ENCODE data around the gene AP3S2.

AP3S2 gene

GRCh38 chr15:89809787-89810148, 84.0 kb downstream of the AP3S2 start:
- H3K36me3 ChIP-seq (ENCODE audit: control insufficient read depth, insufficient read depth, low read length), result no peaks in the 10 kb centered on the region
- no peak for DNase-seq (ENCODE audit: extremely low read depth, insufficient read length)
- no peaks in the 10 kb centered on the region; the same call in 1 of the 2 replicates for H3K27me3 ChIP-seq (replicated peaks; ENCODE audit: control insufficient read depth, insufficient read depth, low read length)
- no peak overlapping the region for H3K4me3 ChIP-seq (replicated peaks; ENCODE audit: low read depth, low read length)
- TF ChIP-seq, protein P1, sequence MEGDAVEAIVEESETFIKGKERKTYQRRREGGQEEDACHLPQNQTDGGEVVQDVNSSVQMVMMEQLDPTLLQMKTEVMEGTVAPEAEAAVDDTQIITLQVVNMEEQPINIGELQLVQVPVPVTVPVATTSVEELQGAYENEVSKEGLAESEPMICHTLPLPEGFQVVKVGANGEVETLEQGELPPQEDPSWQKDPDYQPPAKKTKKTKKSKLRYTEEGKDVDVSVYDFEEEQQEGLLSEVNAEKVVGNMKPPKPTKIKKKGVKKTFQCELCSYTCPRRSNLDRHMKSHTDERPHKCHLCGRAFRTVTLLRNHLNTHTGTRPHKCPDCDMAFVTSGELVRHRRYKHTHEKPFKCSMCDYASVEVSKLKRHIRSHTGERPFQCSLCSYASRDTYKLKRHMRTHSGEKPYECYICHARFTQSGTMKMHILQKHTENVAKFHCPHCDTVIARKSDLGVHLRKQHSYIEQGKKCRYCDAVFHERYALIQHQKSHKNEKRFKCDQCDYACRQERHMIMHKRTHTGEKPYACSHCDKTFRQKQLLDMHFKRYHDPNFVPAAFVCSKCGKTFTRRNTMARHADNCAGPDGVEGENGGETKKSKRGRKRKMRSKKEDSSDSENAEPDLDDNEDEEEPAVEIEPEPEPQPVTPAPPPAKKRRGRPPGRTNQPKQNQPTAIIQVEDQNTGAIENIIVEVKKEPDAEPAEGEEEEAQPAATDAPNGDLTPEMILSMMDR (IDR thresholded peaks at IDR 0.05; ENCODE audit: insufficient read depth, low read length, poor library complexity, severe bottlenecking), result no peak

DNA sequence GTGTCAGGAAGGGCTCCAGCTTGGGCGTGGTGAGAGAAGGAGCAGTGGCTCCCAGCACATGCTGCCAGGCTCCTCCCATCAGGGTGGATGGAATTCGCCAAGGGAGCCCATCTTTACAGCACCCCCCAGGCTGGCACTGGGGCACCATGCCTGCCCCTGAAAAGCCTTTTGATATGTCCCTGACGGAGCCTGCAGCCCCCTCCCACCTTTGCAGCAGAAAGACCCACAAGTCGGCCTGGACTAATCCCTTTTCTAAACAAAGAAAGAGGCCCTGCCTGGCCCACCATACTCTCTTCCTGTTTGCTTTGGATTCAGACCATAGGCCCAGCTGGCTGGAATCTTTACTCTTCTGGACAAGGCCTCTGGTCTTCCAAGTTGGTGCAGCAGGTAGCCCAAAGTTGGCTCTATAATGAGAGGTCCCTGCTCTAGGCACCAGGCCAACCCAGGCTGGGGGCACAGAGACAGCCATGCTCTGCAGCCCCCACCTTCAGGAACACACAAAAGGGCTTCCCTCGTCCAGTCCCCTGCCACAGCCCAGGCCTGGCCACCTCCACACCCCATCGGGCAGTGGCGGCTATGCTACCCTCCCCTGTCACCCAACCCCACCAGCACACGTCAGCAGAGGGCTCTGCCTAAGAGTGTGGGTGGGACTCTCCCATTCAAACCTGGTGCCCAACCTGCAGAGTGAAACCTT, 84.6 kb downstream of the AP3S2 start:
- no peak overlapping the region for H3K4me3 ChIP-seq (replicated peaks; ENCODE audit: low read depth, low read length)
- no peaks in the 10 kb centered on the region for H3K36me3 ChIP-seq (ENCODE audit: control insufficient read depth, insufficient read depth, low read length)
- TF ChIP-seq, protein P1 (IDR thresholded peaks at IDR 0.05; ENCODE audit: insufficient read depth, low read length, poor library complexity, severe bottlenecking), result no peak
- DNase-seq (ENCODE audit: extremely low read depth, insufficient read length), result no peak
- H3K27me3 ChIP-seq (replicated peaks; ENCODE audit: control insufficient read depth, insufficient read depth, low read length), result no peaks in the 10 kb centered on the region; the same call in 1 of the 2 replicates

- H3K4me3 ChIP-seq (replicated peaks; ENCODE audit: low read depth, low read length), result no peak overlapping the region
- TF ChIP-seq, protein P1 (IDR thresholded peaks at IDR 0.05; ENCODE audit: insufficient read depth, low read length, poor library complexity, severe bottlenecking), result no peak
- H3K36me3 ChIP-seq (ENCODE audit: control insufficient read depth, insufficient read depth, low read length), result no peaks in the 10 kb centered on the region
- DNase-seq (ENCODE audit: extremely low read depth, insufficient read length), result no peak
- H3K27me3 ChIP-seq (replicated peaks; ENCODE audit: control insufficient read depth, insufficient read depth, low read length), result no peaks in the 10 kb centered on the region
These were observed 85.5 kb downstream of the AP3S2 start for GRCh38 chr15:89808160-89808870.

DNA sequence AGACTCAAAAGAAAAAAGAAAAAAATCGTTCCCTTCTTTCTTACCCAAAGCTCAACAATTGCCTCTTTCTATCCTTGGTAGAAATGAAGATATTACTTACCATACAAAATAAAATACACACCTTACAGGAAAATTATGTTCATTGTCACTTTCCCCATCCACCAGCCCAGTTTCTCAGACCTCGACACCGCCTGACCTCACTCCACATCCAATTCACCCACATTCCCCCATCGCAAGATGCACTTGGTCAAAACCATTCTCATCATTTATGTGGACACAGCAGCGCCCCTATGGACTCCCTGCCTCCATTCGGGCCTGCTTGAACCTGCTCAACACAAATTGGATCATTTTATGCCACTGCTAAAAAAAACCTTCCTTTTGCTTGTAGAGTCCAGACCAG, 86.1 kb downstream of the AP3S2 start:
- Histone ChIP-seq H3K4me3 (replicated peaks; ENCODE audit: low read depth, low read length) (no peak overlapping the region), H3K36me3 (ENCODE audit: control insufficient read depth, insufficient read depth, low read length) (no peaks in the 10 kb centered on the region), H3K27me3 (replicated peaks; ENCODE audit: control insufficient read depth, insufficient read depth, low read length) (no peaks in the 10 kb centered on the region)
- TF ChIP-seq, protein P1 (IDR thresholded peaks at IDR 0.05; ENCODE audit: insufficient read depth, low read length, poor library complexity, severe bottlenecking), result no peak
- DNase-seq (ENCODE audit: extremely low read depth, insufficient read length), result no peak

DNA sequence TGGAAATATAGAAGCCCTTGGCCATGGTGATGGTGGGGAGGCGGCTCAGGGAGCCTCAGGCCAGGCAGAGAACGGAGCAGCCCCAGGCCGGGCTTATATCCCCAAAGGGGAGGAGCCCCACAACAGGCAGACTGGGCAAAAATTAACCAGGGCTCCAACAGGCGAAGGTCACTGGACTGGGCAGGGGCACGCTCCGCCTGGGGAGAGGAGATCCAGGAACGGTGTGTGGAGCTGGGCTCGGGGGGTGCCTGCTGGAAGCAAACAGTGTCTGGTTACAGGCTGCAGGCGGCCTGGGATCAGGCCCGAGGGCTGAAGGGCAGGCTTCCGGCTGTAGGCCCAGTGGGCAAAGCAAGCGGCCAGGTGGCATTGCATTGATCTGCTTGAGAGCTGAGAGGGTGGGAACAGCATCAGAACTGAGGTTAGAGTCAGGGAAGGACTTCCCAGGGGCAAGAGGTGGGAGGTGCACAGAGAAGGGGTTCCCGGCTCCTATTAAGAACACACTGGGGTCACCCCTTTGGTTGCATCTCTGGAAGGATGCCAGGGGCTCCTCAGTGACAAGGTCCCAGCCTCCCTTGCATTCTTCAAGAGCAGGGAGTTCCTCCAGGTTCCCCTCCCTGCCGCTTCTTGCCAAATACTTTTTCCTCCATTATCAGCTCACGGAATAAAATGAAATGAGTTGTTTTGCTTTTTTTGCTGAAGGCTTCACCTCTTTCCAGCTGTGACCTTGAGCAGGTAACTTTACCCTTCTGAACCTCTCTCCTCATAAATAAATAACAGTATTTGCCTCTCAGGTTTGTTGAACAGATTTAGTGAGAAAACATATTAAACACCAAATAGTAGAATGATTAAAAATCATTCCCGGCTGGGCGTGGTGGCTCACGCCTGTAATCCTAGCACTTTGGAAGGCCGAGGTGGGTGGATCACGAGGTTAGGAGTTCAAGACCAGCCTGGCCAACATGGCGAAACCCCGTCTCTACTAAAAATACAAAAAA, 86.9 kb downstream of the AP3S2 start:
- Histone ChIP-seq H3K4me3 (replicated peaks; ENCODE audit: low read depth, low read length) (no peak overlapping the region), H3K27me3 (replicated peaks; ENCODE audit: control insufficient read depth, insufficient read depth, low read length) (no peaks in the 10 kb centered on the region), H3K36me3 (ENCODE audit: control insufficient read depth, insufficient read depth, low read length) (no peaks in the 10 kb centered on the region)
- DNase-seq (ENCODE audit: extremely low read depth, insufficient read length), result no peak
- TF ChIP-seq, protein P1 (IDR thresholded peaks at IDR 0.05; ENCODE audit: insufficient read depth, low read length, poor library complexity, severe bottlenecking), result no peak

Data from GM06990 (cell line).